IPS-11a (cell line): ENCODE measurements around the gene STXBP1.

Experiments used
- H3K4me3 ChIP-seq: one replicate; pipeline ENCODE4 v1.5.1; 2013; ENCODE audit warnings: low read depth, low read length, control low read depth

The STXBP1 gene

DNA sequence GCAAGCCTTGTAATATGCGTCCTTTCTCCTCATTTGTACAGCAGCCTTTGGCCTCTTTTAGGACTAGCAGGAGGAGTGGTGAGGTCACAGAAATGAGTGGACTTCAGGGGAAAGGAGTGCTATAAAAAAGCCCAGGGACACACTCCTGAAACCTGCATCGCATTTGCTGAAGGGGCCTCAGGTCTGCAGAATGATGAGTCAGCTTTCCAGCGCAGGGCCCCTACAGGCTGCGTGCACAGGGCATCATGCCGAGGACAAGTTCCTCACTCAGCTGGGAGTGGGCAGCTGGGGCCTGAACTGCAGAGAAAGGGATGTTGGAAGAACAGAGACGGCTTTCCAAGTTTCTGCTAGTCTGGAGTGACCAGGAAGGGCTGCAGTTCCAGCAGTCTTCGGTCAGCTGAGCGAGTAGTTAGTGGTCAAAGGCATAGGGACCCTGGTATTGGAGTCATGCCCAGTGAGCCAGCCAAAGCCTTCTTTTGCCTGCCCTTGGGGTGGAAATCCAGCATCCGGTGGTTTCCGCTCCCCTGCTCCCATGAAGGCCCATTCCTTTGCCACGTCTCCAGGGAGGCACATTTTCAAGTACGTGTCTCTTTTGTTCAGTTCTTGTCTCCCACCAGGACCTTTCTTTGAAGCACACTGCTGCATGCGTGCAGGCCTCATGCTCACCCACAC lies 77.4 kb downstream of the STXBP1 start:
- H3K4me3 ChIP-seq: no peak overlapping the region

DNA sequence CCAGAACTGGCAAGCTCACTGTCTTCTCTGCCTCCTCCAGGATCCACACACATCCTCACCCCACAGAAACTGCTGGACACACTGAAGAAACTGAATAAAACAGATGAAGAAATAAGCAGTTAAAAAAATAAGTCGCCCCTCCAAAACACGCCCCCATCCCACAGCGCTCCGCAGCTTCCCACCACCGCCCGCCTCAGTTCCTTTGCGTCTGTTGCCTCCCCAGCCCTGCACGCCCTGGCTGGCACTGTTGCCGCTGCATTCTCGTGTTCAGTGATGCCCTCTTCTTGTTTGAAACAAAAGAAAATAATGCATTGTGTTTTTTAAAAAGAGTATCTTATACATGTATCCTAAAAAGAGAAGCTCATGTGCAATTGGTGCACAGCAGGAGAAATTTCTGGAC lies 78.7 kb downstream of the STXBP1 start:
- no peak overlapping the region for H3K4me3 ChIP-seq

DNA sequence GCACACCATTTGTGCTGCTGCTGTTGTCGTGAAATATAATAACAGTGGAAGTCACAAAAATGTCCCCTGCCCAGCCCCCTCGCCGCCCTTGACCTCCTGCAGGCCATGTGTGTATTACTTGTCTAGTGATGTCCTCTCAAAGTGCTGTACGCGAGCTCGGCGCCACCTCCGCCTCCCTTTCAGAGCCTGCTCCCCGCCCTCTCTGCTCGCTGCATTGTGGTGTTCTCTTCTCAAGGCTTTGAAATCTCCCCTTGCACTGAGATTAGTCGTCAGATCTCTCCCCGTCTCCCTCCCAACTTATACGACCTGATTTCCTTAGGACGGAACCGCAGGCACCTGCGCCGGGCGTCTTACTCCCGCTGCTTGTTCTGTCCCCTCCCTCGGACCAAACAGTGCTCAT lies 80.0 kb downstream of the STXBP1 start:
- H3K4me3 ChIP-seq: no peak overlapping the region

DNA sequence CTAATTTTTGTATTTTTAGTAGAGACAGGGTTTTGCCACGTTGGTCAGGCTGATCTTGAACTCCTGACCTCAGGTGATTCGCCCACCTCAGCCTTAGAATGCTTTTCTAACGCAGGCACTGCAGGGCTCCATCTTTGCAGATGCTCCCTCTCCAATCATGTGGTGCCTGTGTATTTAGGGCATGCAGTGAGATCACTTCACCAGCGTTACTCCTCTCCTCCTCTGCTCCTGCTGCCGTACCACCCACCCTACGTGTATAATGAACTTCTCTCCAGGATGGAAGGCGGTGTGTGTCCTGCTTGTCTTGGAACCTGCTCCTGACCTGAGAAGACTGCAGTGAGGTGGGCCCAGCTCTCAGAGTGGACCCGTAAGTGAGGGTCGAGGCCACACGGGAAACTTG lies 81.1 kb downstream of the STXBP1 start:
- no peak overlapping the region for H3K4me3 ChIP-seq

DNA sequence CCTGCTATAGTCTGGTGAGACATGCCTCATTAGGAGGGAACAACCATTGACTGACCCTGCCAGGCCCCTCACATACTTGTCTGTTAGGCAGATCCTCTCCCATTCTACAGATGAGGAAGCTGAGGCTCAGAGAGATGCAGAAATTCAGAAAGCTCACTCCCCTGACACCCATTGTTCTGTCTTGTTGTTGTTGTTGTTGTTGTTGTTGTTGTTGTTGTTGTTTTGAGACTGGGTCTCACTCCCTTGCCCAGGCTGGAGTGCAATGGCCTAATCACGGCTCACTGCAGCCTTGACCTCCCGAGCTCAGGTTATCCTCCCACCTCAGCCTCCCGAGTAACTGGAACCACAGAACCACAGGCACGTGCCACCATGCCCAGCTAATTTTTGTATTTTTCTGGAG lies 81.6 kb downstream of the STXBP1 start:
- H3K4me3 ChIP-seq: no peak overlapping the region

GRCh38 chr9:127694890-127695720 lies 83.0 kb downstream of the STXBP1 start:
- H3K4me3 ChIP-seq: no peak overlapping the region

GRCh38 chr9:127697575-127697974 lies 85.5 kb downstream of the STXBP1 start:
- H3K4me3 ChIP-seq: no peak overlapping the region

DNA sequence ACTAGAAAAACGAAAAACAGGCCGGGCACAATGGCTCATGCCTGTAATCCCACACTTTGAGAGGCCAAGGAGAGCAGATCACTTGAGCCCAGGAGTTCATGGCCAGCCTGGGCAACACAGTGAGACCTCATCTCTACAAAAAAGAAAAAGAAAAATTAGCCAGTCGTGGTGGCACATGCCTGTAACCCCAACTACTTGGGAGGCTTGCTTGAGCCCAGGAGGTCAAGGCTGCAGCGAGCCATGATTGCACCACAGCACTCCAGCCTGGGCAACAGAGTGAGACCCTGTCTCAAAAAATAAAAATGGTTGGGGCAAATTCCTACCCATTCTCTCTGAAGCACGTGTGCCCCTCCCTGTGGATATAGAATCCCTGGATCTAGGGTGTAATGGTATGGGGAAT lies 86.3 kb downstream of the STXBP1 start:
- H3K4me3 ChIP-seq: no peak overlapping the region

- peak overlapping the region; percentile 24 for H3K4me3 ChIP-seq
These were observed 87.1 kb downstream of the STXBP1 start for GRCh38 chr9:127698985-127699670.

- H3K4me3 ChIP-seq: no peak overlapping the region
These were observed 88.1 kb downstream of the STXBP1 start for GRCh38 chr9:127700140-127700539.

- no peak overlapping the region for H3K4me3 ChIP-seq
These were observed 88.6 kb downstream of the STXBP1 start for GRCh38 chr9:127700594-127701255.

- H3K4me3 ChIP-seq: no peak overlapping the region
These were observed 91.3 kb downstream of the STXBP1 start for GRCh38 chr9:127703289-127703946.

- no peak overlapping the region for H3K4me3 ChIP-seq
These were observed 93.7 kb downstream of the STXBP1 start for GRCh38 chr9:127705577-127706379.

DNA sequence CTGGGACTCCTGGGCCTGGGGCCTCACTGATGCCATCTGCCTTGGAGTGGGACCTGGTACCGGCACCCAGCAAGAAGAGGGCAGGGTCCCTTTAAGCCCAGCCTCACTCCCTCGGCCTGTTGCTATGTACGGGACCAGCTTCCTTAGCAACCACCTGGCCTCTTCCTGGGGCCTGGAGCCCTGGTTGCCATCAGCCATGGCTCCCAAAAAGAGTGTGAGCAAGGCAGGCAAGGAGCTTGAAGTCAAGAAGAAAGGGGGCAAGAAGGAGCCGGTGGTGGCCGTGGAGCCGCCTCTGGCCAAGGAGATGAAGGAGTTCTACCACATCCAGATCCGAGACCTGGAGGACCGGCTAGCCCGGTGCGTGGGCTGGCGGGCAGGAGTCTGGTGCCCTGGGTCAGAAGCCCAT lies 94.8 kb downstream of the STXBP1 start, which contains the start of gene CFAP157:
Gene CFAP157, plus strand, starts transcription at position 153 of the 406 bp plus-strand sequence. Its CDS starts 44 bp downstream, at position 197.
- no peak within 1 kb of the TSS for H3K4me3 ChIP-seq

DNA sequence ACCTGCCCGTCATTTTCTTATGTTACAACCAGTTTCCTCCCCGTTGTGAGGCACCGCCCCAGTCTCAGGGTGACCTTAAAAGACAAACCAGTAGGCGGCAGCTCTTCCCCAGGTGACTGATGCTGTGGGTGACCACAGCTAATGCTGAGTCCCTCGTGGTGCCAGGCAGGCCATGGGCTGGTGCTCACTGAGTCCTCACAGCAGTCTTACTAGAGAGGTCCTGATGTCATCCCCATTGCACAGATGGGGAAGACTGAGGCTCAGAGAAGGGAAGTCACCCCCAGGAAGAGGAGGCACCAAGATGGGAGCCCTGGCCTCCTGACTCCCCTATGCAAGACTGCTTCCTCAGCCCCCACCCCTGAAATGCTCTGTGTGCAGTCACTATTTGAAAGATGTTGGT lies 95.7 kb downstream of the STXBP1 start:
- no peak overlapping the region for H3K4me3 ChIP-seq

GRCh38 chr9:127708952-127709587 lies 97.0 kb downstream of the STXBP1 start:
- no peak overlapping the region for H3K4me3 ChIP-seq

GRCh38 chr9:127710204-127710783 lies 98.2 kb downstream of the STXBP1 start:
- no peak overlapping the region for H3K4me3 ChIP-seq

GRCh38 chr9:127711226-127711701 lies 99.2 kb downstream of the STXBP1 start:
- H3K4me3 ChIP-seq: no peak overlapping the region

DNA sequence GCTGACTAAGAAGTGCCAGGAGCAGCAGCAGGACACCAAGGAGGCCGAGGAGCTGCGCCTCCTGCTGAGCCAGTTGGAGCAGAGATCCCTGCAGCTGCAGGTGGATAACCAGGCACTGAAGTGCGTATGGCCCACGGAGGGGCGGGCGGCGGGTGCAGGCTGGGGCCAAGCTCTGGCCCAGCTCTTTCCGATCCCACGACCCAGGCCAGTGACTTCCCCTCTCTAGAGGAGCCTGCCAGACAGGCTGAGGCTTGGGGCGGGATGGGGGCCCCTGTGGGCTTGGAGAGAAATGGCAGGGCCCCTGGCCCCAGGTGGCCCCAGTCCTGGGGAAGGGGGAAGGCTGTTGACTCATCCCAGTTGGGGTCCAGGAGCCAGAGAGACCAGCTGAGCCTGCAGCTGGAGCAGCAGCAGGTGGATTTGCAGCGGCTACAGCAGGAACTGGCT lies 99.8 kb downstream of the STXBP1 start:
- no peak overlapping the region for H3K4me3 ChIP-seq
